AG04449 (cell line): Measurements from ENCODE around the gene ITPK1.

Experiments
- CTCF ChIA-PET: fragments of 350-600 bp; formaldehyde crosslinking; extraction: SDS; loops from one replicate; lab custom pipeline; 2021; ENCODE audit warnings: antibody characterized with exemption; lab: Yijun Ruan, JAX
- POLR2A ChIA-PET: fragments of 400-600, 350-600 bp; formaldehyde crosslinking; extraction: SDS; loops from one replicate; lab custom pipeline; 2020; ENCODE audit warnings: antibody characterized with exemption, inconsistent platforms; lab: Yijun Ruan, JAX
- DNase-seq: peaks from one replicate; pipeline ENCODE4 v3.0.0-alpha.2; 2010; ENCODE audit warnings: low read depth, low spot score
- H3K4me3 ChIP-seq: 2 replicates; pipeline ENCODE4 v1.5.1; 2011; ENCODE audit warnings: low read depth, mild to moderate bottlenecking, control low read depth, low read length
- TF ChIP-seq, protein P1 (sequence below): IDR thresholded peaks from one replicate; pipeline ENCODE4 v1.5.1; 2011; ENCODE audit warnings: mild to moderate bottlenecking, moderate library complexity, low read length, control low read depth, inconsistent platforms; ENCODE audit not compliant: insufficient read depth; ENCODE audit errors: missing control alignments

The ITPK1 gene

DNA sequence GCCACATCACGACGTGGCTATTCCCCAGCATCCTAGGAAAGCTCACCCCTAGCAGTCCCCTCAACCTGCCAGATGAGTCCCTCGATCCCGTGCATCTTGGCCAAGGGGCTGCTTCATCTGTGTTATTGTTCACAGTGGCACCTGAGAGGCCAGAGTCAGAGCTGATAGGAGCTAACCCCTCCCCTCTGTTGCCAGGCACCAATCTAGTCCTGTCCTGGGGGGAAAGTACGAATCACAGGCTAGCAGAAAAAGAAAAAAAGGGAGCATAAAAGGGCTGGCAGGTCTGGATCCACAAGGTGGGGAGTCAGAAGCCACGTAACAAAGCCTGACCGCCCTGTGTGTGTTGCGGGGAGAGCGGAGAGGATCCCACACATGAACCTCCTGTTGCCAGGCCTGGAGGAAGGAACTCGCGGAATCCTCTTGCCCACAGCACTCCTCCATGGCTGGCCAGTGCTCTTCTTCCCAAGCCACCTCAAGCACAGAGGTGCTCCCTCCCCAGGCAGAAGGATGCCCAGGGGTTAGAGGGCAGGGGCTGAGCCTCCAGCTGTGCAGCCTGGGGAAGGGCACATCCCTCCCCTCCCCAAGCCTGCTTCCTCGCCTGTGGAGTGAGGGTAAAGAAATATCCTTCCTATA lies 91.8 kb downstream of the ITPK1 start:
- DNase-seq = no peak
- ChIA-PET CTCF (interaction anchor here (0.7 kb wide), 1 partner anchor 89 kb away, joined by 4 read pairs; no protein-coding TSS in a partner anchor), POLR2A (interaction anchor here (0.5 kb wide), 1 partner anchor 65 kb away, joined by 4 read pairs; no protein-coding TSS in a partner anchor)
- H3K4me3 ChIP-seq = no peak overlapping the region
- TF ChIP-seq, protein P1, sequence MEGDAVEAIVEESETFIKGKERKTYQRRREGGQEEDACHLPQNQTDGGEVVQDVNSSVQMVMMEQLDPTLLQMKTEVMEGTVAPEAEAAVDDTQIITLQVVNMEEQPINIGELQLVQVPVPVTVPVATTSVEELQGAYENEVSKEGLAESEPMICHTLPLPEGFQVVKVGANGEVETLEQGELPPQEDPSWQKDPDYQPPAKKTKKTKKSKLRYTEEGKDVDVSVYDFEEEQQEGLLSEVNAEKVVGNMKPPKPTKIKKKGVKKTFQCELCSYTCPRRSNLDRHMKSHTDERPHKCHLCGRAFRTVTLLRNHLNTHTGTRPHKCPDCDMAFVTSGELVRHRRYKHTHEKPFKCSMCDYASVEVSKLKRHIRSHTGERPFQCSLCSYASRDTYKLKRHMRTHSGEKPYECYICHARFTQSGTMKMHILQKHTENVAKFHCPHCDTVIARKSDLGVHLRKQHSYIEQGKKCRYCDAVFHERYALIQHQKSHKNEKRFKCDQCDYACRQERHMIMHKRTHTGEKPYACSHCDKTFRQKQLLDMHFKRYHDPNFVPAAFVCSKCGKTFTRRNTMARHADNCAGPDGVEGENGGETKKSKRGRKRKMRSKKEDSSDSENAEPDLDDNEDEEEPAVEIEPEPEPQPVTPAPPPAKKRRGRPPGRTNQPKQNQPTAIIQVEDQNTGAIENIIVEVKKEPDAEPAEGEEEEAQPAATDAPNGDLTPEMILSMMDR = no peak

DNA sequence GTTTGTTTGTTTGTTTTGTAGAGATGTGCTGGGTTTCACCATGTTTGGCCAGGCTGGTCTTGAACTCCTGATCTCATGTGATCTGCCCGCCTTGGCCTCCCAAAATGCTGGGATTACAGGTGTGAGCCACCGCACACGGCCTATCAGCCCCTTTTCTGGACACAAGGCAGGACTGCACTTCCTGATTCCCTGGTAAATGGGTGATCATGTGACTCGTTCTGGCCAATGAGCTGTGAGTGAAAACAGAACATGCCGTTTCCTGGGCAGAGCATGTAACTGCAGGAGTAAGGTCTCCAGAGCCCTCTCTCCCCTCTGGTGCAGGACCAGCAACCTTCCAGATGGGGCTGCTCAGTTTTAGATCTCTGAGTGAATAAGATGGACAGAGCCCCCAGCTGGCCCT lies 92.7 kb downstream of the ITPK1 start:
- TF ChIP-seq, protein P1 = no peak
- CTCF ChIA-PET = interaction anchor here (0.7 kb wide), 1 partner anchor 90 kb away, joined by 4 read pairs; no protein-coding TSS in a partner anchor

DNA sequence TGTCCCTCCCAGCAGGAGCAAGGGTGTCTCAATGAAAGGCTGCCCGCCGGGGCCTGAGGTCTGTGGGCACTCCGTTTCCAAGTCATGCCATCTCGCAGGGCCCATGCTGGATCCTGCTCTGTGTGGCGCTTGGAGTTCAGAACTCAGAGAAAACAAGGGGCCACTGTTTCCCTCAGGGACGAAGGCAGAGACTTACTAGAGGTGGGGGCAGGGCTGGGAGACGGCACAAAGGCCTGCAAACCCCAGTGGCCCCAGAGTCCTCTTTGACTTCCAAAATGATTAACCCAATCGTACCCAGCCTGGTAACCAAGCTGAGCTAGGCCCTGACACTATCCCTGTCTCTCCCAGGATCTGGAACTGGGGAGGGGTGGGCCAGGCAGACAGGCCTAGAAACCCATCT lies 95.8 kb downstream of the ITPK1 start:
- DNase-seq = no peak
- ChIA-PET CTCF (interaction anchor here (1.2 kb wide), 1 partner anchor 10 kb away, joined by 3 read pairs; no protein-coding TSS in a partner anchor), POLR2A (no interaction called here)
- H3K4me3 ChIP-seq = no peak overlapping the region
- TF ChIP-seq, protein P1 = no peak

More for the DNA sequence above, 92.7 kb downstream of the ITPK1 start:
- DNase-seq = no peak
- H3K4me3 ChIP-seq = no peak overlapping the region
- POLR2A ChIA-PET = no interaction called here

DNA sequence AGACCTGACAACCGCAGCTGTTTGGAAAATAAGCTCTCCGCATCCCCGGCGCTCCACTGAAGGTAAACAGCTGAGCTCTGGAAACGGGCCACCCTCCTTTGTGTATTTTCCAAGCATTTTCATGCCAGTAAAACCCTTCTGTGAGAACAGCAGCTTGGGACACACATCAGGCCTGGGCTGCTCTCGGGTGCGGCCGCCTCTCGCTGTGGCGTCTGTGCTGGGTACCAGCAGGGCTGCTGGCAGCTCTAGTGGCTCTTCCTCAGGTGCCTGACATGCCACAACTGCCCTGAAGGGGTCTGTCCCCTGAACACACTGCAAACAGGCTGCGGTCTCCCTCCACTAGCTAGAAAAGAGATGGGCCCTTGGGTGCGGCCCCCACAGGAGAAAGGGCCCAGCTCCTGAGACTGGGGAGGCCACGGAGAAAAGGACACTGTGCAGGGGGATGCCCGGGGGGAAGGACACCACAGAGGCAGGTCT lies 96.3 kb downstream of the ITPK1 start:
- ChIA-PET CTCF (interaction anchor here (1.2 to 1.3 kb wide), 2 partner anchors 10 to 94 kb away, joined by 3 to 4 read pairs; no protein-coding TSS in a partner anchor), POLR2A (no interaction called here)
- no peak for DNase-seq
- TF ChIP-seq, protein P1 = no peak
- H3K4me3 ChIP-seq = no peak overlapping the region

DNA sequence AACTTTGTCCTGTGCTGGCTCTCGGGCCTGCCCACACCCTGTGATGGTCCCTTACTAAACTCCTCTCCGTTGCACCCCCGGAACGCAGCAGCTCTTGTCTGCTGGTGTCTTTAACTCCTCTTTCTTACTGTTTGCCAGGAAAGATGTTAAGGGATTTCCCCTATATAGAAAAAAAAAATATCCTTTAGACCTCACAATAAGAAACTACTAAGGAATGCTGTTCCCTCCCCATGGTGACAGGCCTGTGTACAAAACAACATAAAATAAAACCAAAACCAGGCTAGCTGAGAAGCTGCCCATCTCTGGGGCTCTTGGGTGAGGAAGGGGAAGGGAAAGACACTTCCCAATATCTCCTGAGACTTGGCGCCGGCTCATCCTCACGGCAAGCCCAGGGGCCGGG lies 97.4 kb downstream of the ITPK1 start:
- no peak for DNase-seq
- no peak overlapping the region for H3K4me3 ChIP-seq
- POLR2A ChIA-PET = no interaction called here
- TF ChIP-seq, protein P1 = no peak
- CTCF ChIA-PET = interaction anchor here (1.3 kb wide), 1 partner anchor 95 kb away, joined by 4 read pairs; no protein-coding TSS in a partner anchor

DNA sequence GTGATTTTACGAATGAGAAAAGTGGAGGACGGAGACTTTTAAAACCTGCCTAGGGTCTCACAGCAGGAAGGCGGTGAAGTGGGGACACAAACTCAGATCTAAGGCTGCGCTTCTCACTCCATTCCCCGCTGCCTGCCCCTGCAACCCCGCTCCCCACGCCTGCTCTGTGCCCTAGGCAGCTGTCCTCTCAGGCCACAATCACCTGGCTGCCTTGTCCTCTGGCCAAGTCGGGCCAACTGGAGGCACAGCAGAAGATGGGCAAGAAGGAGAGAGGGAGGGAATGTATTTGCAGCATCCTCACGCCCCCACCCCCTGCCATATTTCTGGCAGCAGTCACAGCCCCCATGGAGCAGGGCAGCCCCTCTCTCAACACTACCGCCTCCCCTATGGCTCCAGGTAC lies 97.8 kb downstream of the ITPK1 start:
- ChIA-PET CTCF (no interaction called here), POLR2A (no interaction called here)
- no peak for DNase-seq
- TF ChIP-seq, protein P1 = no peak
- no peak overlapping the region for H3K4me3 ChIP-seq
